Keratinocyte (primary cell): ENCODE data around the gene BANK1. TPM values are rescaled to one million over a fixed set of nuclear protein-coding genes. Genes with fewer than 3 reads are reported as not detected.
"Not testable (repeated sequence)": the region's sequence is repeated elsewhere in the genome, so short reads cannot be mapped to it uniquely, and the experiment has no call there.

Experiments used
- DNase-seq: peaks from one replicate; pipeline ENCODE4 v3.0.0-alpha.2; 2011; ENCODE audit warnings: low read depth, missing footprints, low spot score
- FAIRE-seq: peaks from 2 replicates; lab custom pipeline; 2011; peaks lifted over from hg19 to GRCh38; lab: Jason Lieb, UNC
- H2AFZ ChIP-seq: 2 replicates; pipeline ENCODE4 v1.6.0; 2012; ENCODE audit warnings: low read length, control low read depth, inconsistent platforms; ENCODE audit not compliant: control insufficient read depth
- H3K27ac ChIP-seq: 2 replicates; pipeline ENCODE4 v1.5.1; 2011; ENCODE audit warnings: low read length; ENCODE audit not compliant: control insufficient read depth, insufficient read depth
- H3K27me3 ChIP-seq: 3 replicates; pipeline ENCODE4 v1.6.0; 2011; ENCODE audit warnings: low read length; ENCODE audit not compliant: control insufficient read depth, insufficient read depth; ENCODE audit errors: extremely low read depth
- H3K36me3 ChIP-seq, 2 experiments: 2 replicates in 1 of 2; 3 replicates in 1 of 2; pipeline ENCODE4 v1.5.1; 2011; ENCODE audit warnings: low read length in 2 of 2, mild to moderate bottlenecking in 1 of 2; ENCODE audit not compliant: control insufficient read depth in 2 of 2, insufficient read depth in 2 of 2; ENCODE audit errors: extremely low read depth in 1 of 2
- H3K4me1 ChIP-seq: 3 replicates; pipeline ENCODE4 v1.5.1; 2011; ENCODE audit warnings: low read length; ENCODE audit not compliant: control insufficient read depth, insufficient read depth; ENCODE audit errors: extremely low read depth
- H3K4me2 ChIP-seq: 3 replicates; pipeline ENCODE4 v1.6.0; 2011; ENCODE audit warnings: low read depth, low read length; ENCODE audit not compliant: control insufficient read depth, insufficient read depth; ENCODE audit errors: extremely low read depth
- H3K4me3 ChIP-seq, 3 experiments: fragments of 200-600 bp in 1 of 3; sonication (generic) in 1 of 3; 2 replicates in 2 of 3; 3 replicates in 1 of 3; pipeline ENCODE4 v1.5.1; 2011 to 2016; ENCODE audit warnings: low read length in 3 of 3, mild to moderate bottlenecking in 3 of 3, control low read depth in 2 of 3, inconsistent platforms in 1 of 3, low read depth in 1 of 3, mixed read lengths in 1 of 3, mixed run types in 1 of 3, moderate library complexity in 1 of 3; ENCODE audit not compliant: control insufficient read depth in 2 of 3, insufficient read depth in 2 of 3; ENCODE audit errors: extremely low read depth in 1 of 3
- H3K79me2 ChIP-seq: 2 replicates; pipeline ENCODE4 v1.6.0; 2012; ENCODE audit warnings: low read length; ENCODE audit not compliant: control insufficient read depth, insufficient read depth
- H3K9ac ChIP-seq: 3 replicates; pipeline ENCODE4 v1.6.0; 2011; ENCODE audit warnings: low read length; ENCODE audit not compliant: control insufficient read depth, insufficient read depth; ENCODE audit errors: extremely low read depth
- H3K9me1 ChIP-seq: 3 replicates; pipeline ENCODE4 v1.6.0; 2011; ENCODE audit warnings: low read length; ENCODE audit not compliant: control insufficient read depth, insufficient read depth; ENCODE audit errors: extremely low read depth
- H3K9me3 ChIP-seq: 2 replicates; pipeline ENCODE4 v1.5.1; 2012; ENCODE audit warnings: low read depth, low read length; ENCODE audit not compliant: control insufficient read depth
- H4K20me1 ChIP-seq: 3 replicates; pipeline ENCODE4 v1.6.0; 2011; ENCODE audit warnings: low read length; ENCODE audit not compliant: control insufficient read depth, insufficient read depth; ENCODE audit errors: extremely low read depth
- EZH2 ChIP-seq: IDR thresholded peaks from one replicate; pipeline ENCODE4 v1.6.1; 2012; ENCODE audit warnings: inconsistent platforms, mild to moderate bottlenecking, low read length, moderate library complexity
- dilution Hi-C: fragments of 300-500 bp; cut with MboI; formaldehyde crosslinking; loops from one replicate; pipeline ENCODE4 v1.7.0; 2020; ENCODE audit warnings: low sequenced_read_pairs; ENCODE audit not compliant: extremely low pct_ligation_motif_present
- polyA plus RNA-seq, 5 experiments: library from polyadenylated mRNA; depleted of rRNA in 3 of 5; stranded (reverse) in 3 of 5; stranded (forward) in 1 of 5; unstranded in 1 of 5; fragments of >200 nt; gene quantifications; 1 replicate in 1 of 5; 2 replicates in 3 of 5; 3 replicates in 1 of 5; pipeline versions ENCODE4 v1.2.1 to v1.2.3, GENCODE V29; 2011 to 2012; ENCODE audit warnings: missing spikeins in 2 of 5, low read depth in 1 of 5, low replicate concordance in 1 of 5
- TF ChIP-seq, protein P1 (sequence below), 3 experiments: IDR thresholded peaks in 1 of 3; conservative IDR thresholded peaks in 1 of 3; optimal IDR thresholded peaks in 1 of 3; 2 replicates in 2 of 3; 3 replicates in 1 of 3; pipeline versions ENCODE3 to v1.5.1; 2011; ENCODE audit warnings: low read length in 3 of 3, mild to moderate bottlenecking in 3 of 3, moderate library complexity in 2 of 3, control low read depth in 1 of 3, inconsistent platforms in 1 of 3; ENCODE audit not compliant: insufficient read depth in 2 of 3; ENCODE audit errors: extremely low read depth in 1 of 3

The BANK1 gene
- polyA plus RNA-seq, 1 donor (not counting 4 experiments of a cell fraction or from before 2014, with no cell fraction given), result 0.25 TPM

DNA sequence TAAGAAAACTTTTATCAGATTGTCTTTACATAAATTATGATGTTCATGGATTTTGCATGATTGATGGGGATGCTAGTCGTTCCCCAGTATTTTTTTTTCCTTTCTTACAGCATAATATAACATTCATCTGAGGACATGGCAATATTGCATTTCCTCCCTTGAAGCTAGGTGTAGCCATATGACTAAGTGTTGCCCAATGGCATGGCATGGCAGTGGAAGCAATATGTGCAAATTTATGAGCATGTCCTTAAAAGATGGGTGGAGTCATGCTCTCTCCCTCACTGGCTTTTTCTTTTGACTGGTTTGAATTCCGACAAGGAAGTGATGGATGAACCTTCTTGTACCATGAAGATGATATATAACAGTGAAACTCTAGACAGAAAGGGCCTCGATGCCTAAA lies 96.3 kb downstream of the BANK1 start:
- FAIRE-seq (no peak), DNase-seq (no peak)
- H3K9me3 ChIP-seq, result no peaks in the 10 kb centered on the region

DNA sequence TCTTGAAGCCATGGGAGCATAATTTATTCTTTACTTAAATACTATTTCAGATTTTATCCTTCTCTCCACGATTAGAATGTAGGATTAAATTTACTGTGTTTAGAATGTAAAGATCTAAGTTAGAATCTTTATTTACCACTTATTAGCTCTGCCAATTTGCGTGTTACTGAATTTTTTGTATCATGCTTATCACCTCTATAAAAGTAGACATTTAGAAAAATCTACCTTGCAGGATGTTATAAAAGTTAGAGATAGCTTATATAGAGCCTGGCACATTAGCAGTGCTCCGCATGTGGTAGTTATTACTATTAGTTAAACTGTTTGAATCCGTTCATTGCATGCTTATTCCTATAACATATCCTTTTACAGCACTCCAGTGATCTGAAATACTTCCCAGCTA lies 97.9 kb downstream of the BANK1 start:
- H3K27me3 ChIP-seq, result no peaks in the 10 kb centered on the region
- H2AFZ ChIP-seq, result no peak overlapping the region
- no peaks in the 10 kb centered on the region for H4K20me1 ChIP-seq
- H3K4me3 ChIP-seq, result no peak overlapping the region
- no peak for TF ChIP-seq EZH2
- TF ChIP-seq, protein P1, sequence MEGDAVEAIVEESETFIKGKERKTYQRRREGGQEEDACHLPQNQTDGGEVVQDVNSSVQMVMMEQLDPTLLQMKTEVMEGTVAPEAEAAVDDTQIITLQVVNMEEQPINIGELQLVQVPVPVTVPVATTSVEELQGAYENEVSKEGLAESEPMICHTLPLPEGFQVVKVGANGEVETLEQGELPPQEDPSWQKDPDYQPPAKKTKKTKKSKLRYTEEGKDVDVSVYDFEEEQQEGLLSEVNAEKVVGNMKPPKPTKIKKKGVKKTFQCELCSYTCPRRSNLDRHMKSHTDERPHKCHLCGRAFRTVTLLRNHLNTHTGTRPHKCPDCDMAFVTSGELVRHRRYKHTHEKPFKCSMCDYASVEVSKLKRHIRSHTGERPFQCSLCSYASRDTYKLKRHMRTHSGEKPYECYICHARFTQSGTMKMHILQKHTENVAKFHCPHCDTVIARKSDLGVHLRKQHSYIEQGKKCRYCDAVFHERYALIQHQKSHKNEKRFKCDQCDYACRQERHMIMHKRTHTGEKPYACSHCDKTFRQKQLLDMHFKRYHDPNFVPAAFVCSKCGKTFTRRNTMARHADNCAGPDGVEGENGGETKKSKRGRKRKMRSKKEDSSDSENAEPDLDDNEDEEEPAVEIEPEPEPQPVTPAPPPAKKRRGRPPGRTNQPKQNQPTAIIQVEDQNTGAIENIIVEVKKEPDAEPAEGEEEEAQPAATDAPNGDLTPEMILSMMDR (optimal IDR thresholded peaks at IDR 0.05 in 1 of 3, IDR thresholded peaks at IDR 0.05 in 1 of 3, conservative IDR thresholded peaks at IDR 0.05 in 1 of 3; ENCODE audit: extremely low read depth in 1 of 3, insufficient read depth in 2 of 3, low read length in 3 of 3), result no peak
- FAIRE-seq (no peak), DNase-seq (no peak)
- no peak overlapping the region for H3K4me2 ChIP-seq
- H3K9me3 ChIP-seq, result no peaks in the 10 kb centered on the region
- no peaks in the 10 kb centered on the region for H3K4me1 ChIP-seq
- dilution Hi-C loops, result no loop called here
- no peaks in the 10 kb centered on the region for H3K36me3 ChIP-seq
- H3K27ac ChIP-seq, result no peak overlapping the region
- H3K9me1 ChIP-seq, result no peaks in the 10 kb centered on the region
- H3K9ac ChIP-seq, result no peak overlapping the region
- H3K79me2 ChIP-seq, result no peaks in the 10 kb centered on the region

More for the DNA sequence above, 96.3 kb downstream of the BANK1 start:
- H3K27ac ChIP-seq, result no peak overlapping the region
- H3K36me3 ChIP-seq, result no peaks in the 10 kb centered on the region
- no peaks in the 10 kb centered on the region for H3K4me1 ChIP-seq
- dilution Hi-C loops, result no loop called here
- H3K79me2 ChIP-seq, result no peaks in the 10 kb centered on the region
- no peak for TF ChIP-seq EZH2
- TF ChIP-seq, protein P1 (optimal IDR thresholded peaks at IDR 0.05 in 1 of 3, IDR thresholded peaks at IDR 0.05 in 1 of 3, conservative IDR thresholded peaks at IDR 0.05 in 1 of 3; ENCODE audit: extremely low read depth in 1 of 3, insufficient read depth in 2 of 3, low read length in 3 of 3), result no peak
- no peaks in the 10 kb centered on the region for H4K20me1 ChIP-seq
- no peaks in the 10 kb centered on the region for H3K27me3 ChIP-seq
- H2AFZ ChIP-seq, result no peak overlapping the region
- H3K4me3 ChIP-seq, result no peak overlapping the region
- H3K4me2 ChIP-seq, result no peak overlapping the region
- no peak overlapping the region for H3K9ac ChIP-seq
- no peaks in the 10 kb centered on the region for H3K9me1 ChIP-seq

DNA sequence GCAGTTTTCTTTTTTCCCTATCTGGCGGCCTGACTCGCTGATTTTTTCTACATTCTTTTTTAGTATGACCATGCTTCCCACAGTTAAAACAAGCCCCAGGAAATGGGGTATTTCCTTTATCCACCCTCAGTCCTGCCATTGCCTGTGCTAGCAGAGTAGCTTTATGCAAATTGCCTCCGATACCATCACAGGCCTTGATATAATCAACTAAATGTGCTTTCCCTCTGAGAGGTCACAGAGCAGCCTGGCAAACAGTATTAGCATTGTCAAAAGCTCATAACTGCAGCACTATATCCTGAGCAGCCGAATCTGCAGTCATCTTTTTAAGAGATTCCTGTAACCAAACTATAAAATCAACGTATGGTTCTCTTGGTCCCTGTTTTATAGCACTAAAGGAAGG lies 115.0 kb downstream of the BANK1 start:
- H3K27ac ChIP-seq, dilution Hi-C loops, H3K4me1 ChIP-seq, H3K36me3 ChIP-seq, H3K9ac ChIP-seq, DNase-seq, H4K20me1 ChIP-seq, H3K9me1 ChIP-seq, H3K79me2 ChIP-seq, H2AFZ ChIP-seq, H3K27me3 ChIP-seq, H3K4me3 ChIP-seq, FAIRE-seq, H3K4me2 ChIP-seq, H3K9me3 ChIP-seq: not testable (repeated sequence)
